Left lung (tissue), 10 donors: Measurements from ENCODE around the gene GRSF1. TPM values are rescaled to one million over a fixed set of nuclear protein-coding genes. Genes with fewer than 3 reads are reported as not detected.
A peak's percentile ranks its signal among the peaks of the same experiment; 100 is the strongest.

Experiments
- ATAC-seq: fragments of 200-7000 bp; cut with Tn5 transposase; one replicate; pipeline ENCODE4 v1.9.1; 2020; ENCODE audit warnings: moderate library complexity
- DNase-seq, 4 donors: peaks; one replicate each; pipeline ENCODE4 v3.0.0-alpha.2; 2013 to 2020
- H3K27ac ChIP-seq, 2 donors: fragments of 200-600 bp; sonication (generic) in 1 of 2; one replicate each; pipeline versions ENCODE4 v1.5.0 to v1.8.0; 2020 to 2021
- H3K27me3 ChIP-seq, 2 donors: fragments of 200-600 bp; sonication (generic) in 1 of 2; one replicate each; pipeline versions ENCODE4 v1.5.0 to v1.8.0; 2020 to 2021
- H3K36me3 ChIP-seq, 2 donors: fragments of 200-600 bp; sonication (generic) in 1 of 2; one replicate each; pipeline versions ENCODE4 v1.5.0 to v1.8.0; 2020 to 2021
- H3K4me1 ChIP-seq, 2 donors: fragments of 200-600 bp; one replicate each; pipeline ENCODE4 v1.8.0; 2021
- H3K4me3 ChIP-seq, 2 donors: fragments of 200-600 bp; sonication (generic) in 1 of 2; one replicate each; pipeline versions ENCODE4 v1.5.0 to v1.8.0; 2020 to 2021; ENCODE audit warnings: mild to moderate bottlenecking in 1 of 2
- H3K9me3 ChIP-seq, 2 donors: fragments of 200-600 bp; sonication (generic) in 1 of 2; one replicate each; pipeline versions ENCODE4 v1.5.0 to v1.8.0; 2020 to 2021
- intact Hi-C, 2 donors: fragments of 100-400 bp; cut with DNase I; formaldehyde crosslinking; loops; one replicate each; pipeline versions ENCODE4 v1.11.2 to v1.14.2; 2022
- polyA plus RNA-seq, 6 donors: library from polyadenylated mRNA; unstranded; fragments of 120-200 nt; gene quantifications; one replicate each; pipeline ENCODE4 v1.2.1, GENCODE V29; 2013; ENCODE audit not compliant: insufficient read length in 6 of 6
- total RNA-seq, 2 donors: library from RNA; stranded (reverse); fragmentation: NEBNext Ultra II Directional; extraction: Animal tissue kit (Norgen Biotek cat#: 25700); gene quantifications; one replicate each; pipeline ENCODE4 v1.2.1, GENCODE V29; 2021
- TF ChIP-seq, protein P1 (sequence below), 2 donors: fragments of 200-600 bp; sonication (generic) in 1 of 2; IDR thresholded peaks; one replicate each; pipeline versions ENCODE4 v1.5.0 to v1.8.0; 2021; ENCODE audit warnings: antibody characterized with exemption in 2 of 2
- donor health status: DM: no; HTN: yes; CAD: no.
- donor health status: DM: no; HTN: no; CAD: no.

GRSF1 gene
- total and polyA plus RNA-seq, 8 donors: 60.3 to 143 (median 128) TPM

DNA sequence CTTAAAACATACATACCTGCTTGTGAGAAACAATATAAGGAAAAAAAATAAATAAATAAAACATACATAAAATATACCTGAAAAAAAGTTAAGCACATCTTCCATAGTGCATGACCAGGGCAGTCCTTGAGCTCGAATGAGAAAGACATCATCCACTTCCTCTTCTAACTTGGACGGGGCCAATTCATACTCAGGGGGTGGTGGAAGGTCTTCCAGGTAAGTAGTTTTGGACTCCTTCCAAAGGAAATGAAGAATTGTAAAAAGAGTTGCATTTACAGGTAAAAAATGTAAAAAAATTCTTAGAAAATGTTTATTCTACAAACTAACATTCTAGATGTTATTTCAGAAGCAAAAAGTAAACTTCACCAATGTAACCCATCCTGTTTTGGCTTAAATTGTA lies 3.6 kb downstream of the GRSF1 start:
- Histone ChIP-seq H3K4me3 (no peak overlapping the region), H3K9me3 (no peaks in the 10 kb centered on the region), H3K27ac (no peak overlapping the region), H3K27me3 (no peaks in the 10 kb centered on the region), H3K4me1 (peaks cover 4 to 35% of the 10 kb centered on the region in 2 donors), H3K36me3 (peaks cover 0 to 47% of the 10 kb centered on the region in 2 donors)
- TF ChIP-seq, protein P1, sequence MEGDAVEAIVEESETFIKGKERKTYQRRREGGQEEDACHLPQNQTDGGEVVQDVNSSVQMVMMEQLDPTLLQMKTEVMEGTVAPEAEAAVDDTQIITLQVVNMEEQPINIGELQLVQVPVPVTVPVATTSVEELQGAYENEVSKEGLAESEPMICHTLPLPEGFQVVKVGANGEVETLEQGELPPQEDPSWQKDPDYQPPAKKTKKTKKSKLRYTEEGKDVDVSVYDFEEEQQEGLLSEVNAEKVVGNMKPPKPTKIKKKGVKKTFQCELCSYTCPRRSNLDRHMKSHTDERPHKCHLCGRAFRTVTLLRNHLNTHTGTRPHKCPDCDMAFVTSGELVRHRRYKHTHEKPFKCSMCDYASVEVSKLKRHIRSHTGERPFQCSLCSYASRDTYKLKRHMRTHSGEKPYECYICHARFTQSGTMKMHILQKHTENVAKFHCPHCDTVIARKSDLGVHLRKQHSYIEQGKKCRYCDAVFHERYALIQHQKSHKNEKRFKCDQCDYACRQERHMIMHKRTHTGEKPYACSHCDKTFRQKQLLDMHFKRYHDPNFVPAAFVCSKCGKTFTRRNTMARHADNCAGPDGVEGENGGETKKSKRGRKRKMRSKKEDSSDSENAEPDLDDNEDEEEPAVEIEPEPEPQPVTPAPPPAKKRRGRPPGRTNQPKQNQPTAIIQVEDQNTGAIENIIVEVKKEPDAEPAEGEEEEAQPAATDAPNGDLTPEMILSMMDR (IDR thresholded peaks at IDR 0.05): no peak
- intact Hi-C loops: loop anchor here in 1 of 2 donors (5.0 kb wide), 1 partner anchor 144 kb away; no protein-coding TSS in a partner anchor
- no peak for ATAC-seq
- DNase-seq: no peak

DNA sequence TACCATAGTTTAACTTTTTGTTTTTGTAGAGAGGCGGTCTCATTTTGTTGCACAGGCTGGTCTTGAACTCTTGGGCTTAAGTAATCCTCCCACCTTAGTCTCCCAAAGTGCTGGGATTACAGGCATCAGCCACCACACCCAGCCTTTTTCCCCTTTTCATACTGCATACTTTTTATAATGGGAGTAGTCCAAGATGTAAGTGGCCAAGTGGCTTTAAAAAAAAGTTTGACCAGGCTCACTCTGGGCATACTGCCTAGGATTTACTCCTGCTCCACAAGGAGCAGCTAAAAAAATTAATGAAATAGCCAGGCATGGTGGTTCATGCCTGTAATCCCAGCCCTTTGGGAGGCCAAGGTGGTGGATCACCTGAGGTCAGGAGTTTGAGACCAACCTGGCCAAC lies 6.0 kb downstream of the GRSF1 start:
- peaks cover 0 to 71% of the 10 kb centered on the region in 2 donors for H3K36me3 ChIP-seq
- peak; percentile 48 for ATAC-seq

DNA sequence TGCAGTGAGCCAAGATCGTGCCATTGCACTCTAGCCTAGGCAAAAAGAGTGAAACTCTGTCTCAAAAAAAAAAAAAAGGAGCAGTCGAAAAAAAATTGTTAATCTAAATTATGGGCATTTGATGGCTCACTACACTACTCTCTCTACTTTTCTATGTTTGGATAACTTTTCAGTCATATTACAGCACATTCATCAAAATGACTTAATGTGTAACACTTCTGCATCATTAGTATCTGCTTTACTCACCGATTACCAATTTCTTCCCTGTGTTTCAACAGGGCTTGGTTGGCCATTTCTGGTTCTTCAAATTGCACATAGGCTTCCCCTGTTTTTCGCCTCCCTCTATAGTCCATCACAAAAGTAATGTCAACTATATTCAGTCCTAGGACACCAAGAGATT lies 8.4 kb downstream of the GRSF1 start:
- TF ChIP-seq, protein P1 (IDR thresholded peaks at IDR 0.05): no peak
- Histone ChIP-seq H3K9me3 (no peaks in the 10 kb centered on the region), H3K36me3 (peaks cover 0 to 87% of the 10 kb centered on the region in 2 donors), H3K4me1 (peaks cover 0 to 10% of the 10 kb centered on the region in 2 donors), H3K4me3 (no peak overlapping the region), H3K27ac (no peak overlapping the region), H3K27me3 (no peaks in the 10 kb centered on the region)
- no peak for DNase-seq
- no peak for ATAC-seq
- intact Hi-C loops: no loop called here

More for the DNA sequence above, 6.0 kb downstream of the GRSF1 start:
- peaks cover 4 to 34% of the 10 kb centered on the region in 2 donors for H3K4me1 ChIP-seq
- no peak for DNase-seq
- H3K27me3 ChIP-seq: no peaks in the 10 kb centered on the region
- intact Hi-C loops: no loop called here
- H3K27ac ChIP-seq: no peak overlapping the region
- H3K4me3 ChIP-seq: no peak overlapping the region
- no peaks in the 10 kb centered on the region for H3K9me3 ChIP-seq
- TF ChIP-seq, protein P1 (IDR thresholded peaks at IDR 0.05): no peak

DNA sequence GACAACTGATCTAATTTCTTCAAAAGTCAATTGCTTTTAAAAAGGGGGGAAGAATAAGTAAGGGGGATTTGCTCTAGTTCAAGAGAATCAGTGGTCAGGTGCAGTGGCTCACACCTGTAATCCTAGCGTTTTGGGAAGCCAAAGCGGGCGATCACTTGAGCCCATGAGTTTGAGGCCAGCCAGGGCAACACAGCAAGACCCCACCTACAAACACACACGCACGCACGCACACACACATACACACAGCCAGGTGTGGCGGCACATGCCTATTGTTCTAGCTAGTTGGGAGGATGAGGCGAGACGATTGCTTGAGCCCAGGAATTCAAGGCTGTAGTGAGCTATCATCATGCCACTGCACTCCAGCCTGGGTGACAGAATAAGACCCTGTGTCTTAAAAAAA lies 9.6 kb downstream of the GRSF1 start:
- Histone ChIP-seq H3K36me3 (peaks cover 0 to 92% of the 10 kb centered on the region in 2 donors), H3K4me3 (no peak overlapping the region), H3K4me1 (peaks cover 0 to 4% of the 10 kb centered on the region in 2 donors), H3K27ac (no peak overlapping the region), H3K9me3 (no peaks in the 10 kb centered on the region), H3K27me3 (no peaks in the 10 kb centered on the region)
- TF ChIP-seq, protein P1 (IDR thresholded peaks at IDR 0.05): no peak
- DNase-seq (no peak), ATAC-seq (no peak)
- intact Hi-C loops: no loop called here

DNA sequence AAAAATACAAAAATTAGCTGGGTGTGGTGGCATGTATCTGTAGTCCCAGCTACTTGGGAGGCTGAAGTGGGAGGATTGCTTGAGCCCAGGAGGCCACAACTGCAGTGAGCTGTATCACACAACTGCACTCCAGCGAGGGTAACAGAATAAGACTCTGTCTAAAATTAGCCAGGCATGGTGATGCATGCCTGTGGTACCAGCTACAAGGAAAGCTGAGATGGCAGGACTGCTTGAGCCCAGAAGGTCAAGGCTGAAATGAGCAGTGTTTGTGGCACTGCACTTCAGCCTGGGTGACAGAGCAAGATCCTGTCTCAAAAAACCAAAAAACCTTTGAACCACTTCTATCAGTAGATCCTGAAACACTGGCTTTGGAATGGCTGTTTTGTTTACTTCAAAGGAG lies 10.2 kb downstream of the GRSF1 start:
- TF ChIP-seq, protein P1 (IDR thresholded peaks at IDR 0.05): no peak
- H3K36me3 ChIP-seq: peaks cover 0 to 92% of the 10 kb centered on the region in 2 donors

More for the DNA sequence above, 10.2 kb downstream of the GRSF1 start:
- intact Hi-C loops: no loop called here
- no peak for ATAC-seq
- H3K4me3 ChIP-seq: no peak overlapping the region
- DNase-seq: no peak
- H3K27ac ChIP-seq: no peak overlapping the region
- no peaks in the 10 kb centered on the region for H3K9me3 ChIP-seq
- no peaks in the 10 kb centered on the region for H3K27me3 ChIP-seq
- H3K4me1 ChIP-seq: peaks cover 0 to 4% of the 10 kb centered on the region in 2 donors
